ENCODE results near the gene CBFB.

DNA sequence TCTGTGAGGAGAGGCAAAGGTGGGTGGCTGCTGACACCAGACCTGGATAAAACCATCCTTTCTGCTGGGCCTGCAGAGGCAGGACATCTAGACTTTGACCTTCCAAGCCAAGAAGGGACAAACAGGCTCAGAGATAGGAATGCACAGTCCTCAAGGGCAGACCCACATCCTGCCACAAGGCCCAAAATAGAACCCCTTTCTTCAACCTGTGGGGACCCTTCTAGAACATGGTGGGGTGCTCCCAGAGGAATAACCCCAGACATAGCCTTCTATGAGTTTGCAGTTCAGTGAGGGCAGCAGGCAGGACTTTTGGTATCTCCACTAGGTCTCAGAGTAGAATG lies 3.8 kb upstream of the CBFB start:
- no peak for TF ChIP-seq POLR2A (IDR thresholded peaks at IDR 0.05)
- TF ChIP-seq, protein P1, sequence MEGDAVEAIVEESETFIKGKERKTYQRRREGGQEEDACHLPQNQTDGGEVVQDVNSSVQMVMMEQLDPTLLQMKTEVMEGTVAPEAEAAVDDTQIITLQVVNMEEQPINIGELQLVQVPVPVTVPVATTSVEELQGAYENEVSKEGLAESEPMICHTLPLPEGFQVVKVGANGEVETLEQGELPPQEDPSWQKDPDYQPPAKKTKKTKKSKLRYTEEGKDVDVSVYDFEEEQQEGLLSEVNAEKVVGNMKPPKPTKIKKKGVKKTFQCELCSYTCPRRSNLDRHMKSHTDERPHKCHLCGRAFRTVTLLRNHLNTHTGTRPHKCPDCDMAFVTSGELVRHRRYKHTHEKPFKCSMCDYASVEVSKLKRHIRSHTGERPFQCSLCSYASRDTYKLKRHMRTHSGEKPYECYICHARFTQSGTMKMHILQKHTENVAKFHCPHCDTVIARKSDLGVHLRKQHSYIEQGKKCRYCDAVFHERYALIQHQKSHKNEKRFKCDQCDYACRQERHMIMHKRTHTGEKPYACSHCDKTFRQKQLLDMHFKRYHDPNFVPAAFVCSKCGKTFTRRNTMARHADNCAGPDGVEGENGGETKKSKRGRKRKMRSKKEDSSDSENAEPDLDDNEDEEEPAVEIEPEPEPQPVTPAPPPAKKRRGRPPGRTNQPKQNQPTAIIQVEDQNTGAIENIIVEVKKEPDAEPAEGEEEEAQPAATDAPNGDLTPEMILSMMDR (IDR thresholded peaks at IDR 0.05): no peak

Measured in adrenal gland (tissue), 5 donors.